ENCODE results near the gene LRRFIP2.
"Not testable (repeated sequence)": the region's sequence is repeated elsewhere in the genome, so short reads cannot be mapped to it uniquely, and the experiment has no call there.

LRRFIP2 gene

GRCh38 chr3:37072892-37073291, 101.5 kb downstream of the LRRFIP2 start:
- DNase-seq (ENCODE audit: low read depth in 1 of 2, low spot score in 1 of 2), result no peak

GRCh38 chr3:37071921-37072320, 102.5 kb downstream of the LRRFIP2 start:
- no peak for DNase-seq (ENCODE audit: low read depth in 1 of 2, low spot score in 1 of 2)

- no peak for DNase-seq (ENCODE audit: low read depth in 1 of 2, low spot score in 1 of 2)
Measured at GRCh38 chr3:37068031-37068430, 106.4 kb downstream of the LRRFIP2 start.

- DNase-seq (ENCODE audit: low read depth in 1 of 2, low spot score in 1 of 2), result no peak
Measured at GRCh38 chr3:37067577-37067976, 106.8 kb downstream of the LRRFIP2 start.

- no peak for DNase-seq (ENCODE audit: low read depth in 1 of 2, low spot score in 1 of 2)
Measured at GRCh38 chr3:37064747-37065146, 109.6 kb downstream of the LRRFIP2 start.

- no peak for DNase-seq (ENCODE audit: low read depth in 1 of 2, low spot score in 1 of 2)
Measured at GRCh38 chr3:37058117-37058516, 116.3 kb downstream of the LRRFIP2 start.

- no peak for DNase-seq (ENCODE audit: low read depth in 1 of 2, low spot score in 1 of 2)
Measured at GRCh38 chr3:37056826-37057225, 117.6 kb downstream of the LRRFIP2 start.

GRCh38 chr3:37055077-37055476, 119.3 kb downstream of the LRRFIP2 start:
- not testable (repeated sequence) for DNase-seq (ENCODE audit: low read depth in 1 of 2, low spot score in 1 of 2)

GRCh38 chr3:37054370-37054769, 120.0 kb downstream of the LRRFIP2 start:
- no peak for DNase-seq (ENCODE audit: low read depth in 1 of 2, low spot score in 1 of 2)

- DNase-seq (ENCODE audit: low read depth in 1 of 2, low spot score in 1 of 2), result no peak
Measured at GRCh38 chr3:37053753-37054152, 120.6 kb downstream of the LRRFIP2 start.

- no peak for DNase-seq (ENCODE audit: low read depth in 1 of 2, low spot score in 1 of 2)
Measured at GRCh38 chr3:37053337-37053736, 121.0 kb downstream of the LRRFIP2 start.

- DNase-seq (ENCODE audit: low read depth in 1 of 2, low spot score in 1 of 2), result no peak
Measured at GRCh38 chr3:37052860-37053259, 121.5 kb downstream of the LRRFIP2 start.

GRCh38 chr3:37050282-37050681, 124.1 kb downstream of the LRRFIP2 start:
- DNase-seq (ENCODE audit: low read depth in 1 of 2, low spot score in 1 of 2), result no peak

- not testable (repeated sequence) for DNase-seq (ENCODE audit: low read depth in 1 of 2, low spot score in 1 of 2)
Measured at GRCh38 chr3:37042712-37043111, 131.7 kb downstream of the LRRFIP2 start.

- DNase-seq (ENCODE audit: low read depth in 1 of 2, low spot score in 1 of 2), result no peak
Measured at GRCh38 chr3:37041546-37042195, 132.7 kb downstream of the LRRFIP2 start.

GRCh38 chr3:37040231-37040630, 134.2 kb downstream of the LRRFIP2 start:
- DNase-seq (ENCODE audit: low read depth in 1 of 2, low spot score in 1 of 2), result no peak

- DNase-seq (ENCODE audit: low read depth in 1 of 2, low spot score in 1 of 2), result no peak
Measured at GRCh38 chr3:37039161-37039846, 135.1 kb downstream of the LRRFIP2 start.

- DNase-seq (ENCODE audit: low read depth in 1 of 2, low spot score in 1 of 2), result no peak
Measured at GRCh38 chr3:37037352-37037751, 137.0 kb downstream of the LRRFIP2 start.

- no peak for DNase-seq (ENCODE audit: low read depth in 1 of 2, low spot score in 1 of 2)
Measured at GRCh38 chr3:37032961-37033360, 141.4 kb downstream of the LRRFIP2 start.

- DNase-seq (ENCODE audit: low read depth in 1 of 2, low spot score in 1 of 2), result no peak
Measured at GRCh38 chr3:37031096-37031682, 143.2 kb downstream of the LRRFIP2 start.

GRCh38 chr3:37030588-37030987, 143.8 kb downstream of the LRRFIP2 start:
- DNase-seq (ENCODE audit: low read depth in 1 of 2, low spot score in 1 of 2), result no peak

- no peak for DNase-seq (ENCODE audit: low read depth in 1 of 2, low spot score in 1 of 2)
Measured at GRCh38 chr3:37029516-37030163, 144.7 kb downstream of the LRRFIP2 start.

All from activated CD4-positive, alpha-beta T cell treated with anti-CD3 and anti-CD28 coated beads, Interleukin-2, amount 50 U/mL, for 24 hours (primary cell).